SK-N-SH (cell line): ENCODE results near the gene OR10P1. TPM values are rescaled to one million over a fixed set of nuclear protein-coding genes. Genes with fewer than 3 reads are reported as not detected.

Experiments
- polyA plus RNA-seq, 3 experiments: library from polyadenylated mRNA; depleted of rRNA; stranded (reverse); fragments of >200 nt; gene quantifications; 2 replicates each; pipeline ENCODE4 v1.2.3, GENCODE V29; 2012
- small RNA-seq, 7 experiments: library from RNA; depleted of rRNA; stranded (forward); fragments of <200 nt; gene quantifications; one replicate each; pipeline ENCODE3, GENCODE V24; 2012

OR10P1 gene
- polyA plus RNA-seq, 1 of the 3 experiments (the other 2 are of a cell fraction) = not detected

Small RNAs within 50 kb of the gene (small RNA-seq; reads per million reads assigned to genes)
- 0 reads per million in 7 experiments for gene AC009779.5

Other genes starting within 250 kb of the OR10P1 start
- gene OR6C65, start 236.4 kb upstream of the OR10P1 start, polyA plus RNA-seq (2012; rRNA removed) = not detected in 2 replicates
- gene OR6C76, start 210.6 kb upstream of the OR10P1 start, polyA plus RNA-seq (2012; rRNA removed) = not detected in 2 replicates
- not detected in 2 replicates for gene OR6C2, start 192.8 kb upstream of the OR10P1 start, polyA plus RNA-seq (2012; rRNA removed)
- not detected in 2 replicates for gene OR6C70, start 166.8 kb upstream of the OR10P1 start, polyA plus RNA-seq (2012; rRNA removed)
- gene OR6C68, start 144.5 kb upstream of the OR10P1 start, polyA plus RNA-seq (2012; rRNA removed) = not detected in 2 replicates
- gene OR6C4, start 87.3 kb upstream of the OR10P1 start, polyA plus RNA-seq (2012; rRNA removed) = not detected in 2 replicates
- gene OR2AP1, start 64.4 kb upstream of the OR10P1 start, polyA plus RNA-seq (2012; rRNA removed) = not detected in 2 replicates
- gene ITGA7, start 71.0 kb downstream of the OR10P1 start, polyA plus RNA-seq (2012; rRNA removed) = 17.6 and 19.7 TPM in 2 replicates
- 277 and 331 TPM in 2 replicates for gene BLOC1S1, start 79.2 kb downstream of the OR10P1 start, polyA plus RNA-seq (2012; rRNA removed)
- 5.2 and 5.4 TPM in 2 replicates for gene RDH5, start 83.5 kb downstream of the OR10P1 start, polyA plus RNA-seq (2012; rRNA removed)
- 1,022 and 1,465 TPM in 2 replicates for gene CD63, start 92.1 kb downstream of the OR10P1 start, polyA plus RNA-seq (2012; rRNA removed)
- gene GDF11, start 106.2 kb downstream of the OR10P1 start, polyA plus RNA-seq (2012; rRNA removed) = 6.9 and 9.4 TPM in 2 replicates
- 65.8 and 66.9 TPM in 2 replicates for gene SARNP, start 180.8 kb downstream of the OR10P1 start, polyA plus RNA-seq (2012; rRNA removed)
- 35.2 and 37.3 TPM in 2 replicates for gene ORMDL2, start 181.1 kb downstream of the OR10P1 start, polyA plus RNA-seq (2012; rRNA removed)
- gene DNAJC14, start 192.7 kb downstream of the OR10P1 start, polyA plus RNA-seq (2012; rRNA removed) = 11.0 and 15.4 TPM in 2 replicates
- gene MMP19, start 206.0 kb downstream of the OR10P1 start, polyA plus RNA-seq (2012; rRNA removed) = 5.7 and 6.8 TPM in 2 replicates